GM19193 (cell line): Measurements from ENCODE around the gene PCDHB8.
"Not testable (repeated sequence)": the region's sequence is repeated elsewhere in the genome, so short reads cannot be mapped to it uniquely, and the experiment has no call there.

Source experiments
- POLR2A ChIP-seq: IDR thresholded peaks from 4 replicates; pipeline ENCODE4 v1.6.1; 2011; ENCODE audit not compliant: insufficient read depth, insufficient read length; ENCODE audit errors: extremely low read depth

PCDHB8 gene

GRCh38 chr5:141177577-141178191 lies at the start of gene PCDHB8:
Gene PCDHB8, plus strand, starts transcription at chr5:141177790. Its CDS starts 245 bp downstream, at chr5:141178035.
- TF ChIP-seq POLR2A = not testable (repeated sequence)

- TF ChIP-seq POLR2A = no peak
Measured at GRCh38 chr5:141135030-141135717, 42.4 kb upstream of the PCDHB8 start, which contains the start of gene PCDHB5. Gene PCDHB5, plus strand, starts transcription at chr5:141135206. Its CDS starts 229 bp downstream, at chr5:141135435.

- no peak for TF ChIP-seq POLR2A
Measured at GRCh38 chr5:141135718-141136266, 41.8 kb upstream of the PCDHB8 start.

GRCh38 chr5:141149812-141150211 lies 27.8 kb upstream of the PCDHB8 start, which contains the start of gene PCDHB6:
Gene PCDHB6, plus strand, starts transcription at chr5:141150057. Its CDS starts 201 bp downstream, at chr5:141150258.
- no peak for TF ChIP-seq POLR2A

GRCh38 chr5:141150224-141150992 lies 27.2 kb upstream of the PCDHB8 start:
- TF ChIP-seq POLR2A = no peak

- TF ChIP-seq POLR2A = no peak
Measured at GRCh38 chr5:141150993-141151325, 26.6 kb upstream of the PCDHB8 start.

GRCh38 chr5:141155540-141156374 lies 21.8 kb upstream of the PCDHB8 start:
- no peak for TF ChIP-seq POLR2A

- no peak for TF ChIP-seq POLR2A
Measured at GRCh38 chr5:141172381-141173204, 5.0 kb upstream of the PCDHB8 start, which contains the start of gene PCDHB7. Gene PCDHB7, plus strand, starts transcription at chr5:141172644. Its CDS starts 192 bp downstream, at chr5:141172836.

- no peak for TF ChIP-seq POLR2A
Measured at GRCh38 chr5:141175933-141176332, 1.7 kb upstream of the PCDHB8 start.

GRCh38 chr5:141180313-141180712 lies 2.7 kb downstream of the PCDHB8 start:
- TF ChIP-seq POLR2A = no peak

- TF ChIP-seq POLR2A = no peak
Measured at GRCh38 chr5:141182248-141182647, 4.7 kb downstream of the PCDHB8 start, which contains the start of gene PCDHB16. Gene PCDHB16, plus strand, starts transcription at chr5:141182387. Its CDS starts 173 bp downstream, at chr5:141182560.

GRCh38 chr5:141186897-141187512 lies 9.4 kb downstream of the PCDHB8 start, which contains the start of gene PCDHB9:
Gene PCDHB9, plus strand, starts transcription at chr5:141187161. Its CDS starts 158 bp downstream, at chr5:141187319.
- no peak for TF ChIP-seq POLR2A
